ENCODE results near the gene DGCR2.

DNA sequence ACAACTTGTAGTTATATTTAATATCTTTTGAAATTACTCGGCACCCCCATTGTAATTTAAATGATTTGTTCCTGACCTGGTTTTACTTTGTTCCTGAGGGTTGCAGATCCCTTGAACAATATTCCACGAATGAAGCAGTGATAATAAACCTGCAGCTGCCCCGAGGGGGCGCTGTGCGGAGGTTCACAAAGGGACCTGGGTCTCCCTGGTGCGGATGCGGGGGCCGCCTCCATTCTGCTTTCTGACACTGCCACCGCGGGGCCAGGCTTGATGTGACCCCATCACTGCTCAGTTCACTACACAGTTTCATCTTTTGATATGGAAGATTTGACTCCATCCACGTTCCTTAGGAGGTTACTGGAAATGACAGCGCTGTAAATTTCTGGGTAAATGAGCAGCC is 123.2 kb downstream of the DGCR2 start:
- TF ChIP-seq, protein P1, sequence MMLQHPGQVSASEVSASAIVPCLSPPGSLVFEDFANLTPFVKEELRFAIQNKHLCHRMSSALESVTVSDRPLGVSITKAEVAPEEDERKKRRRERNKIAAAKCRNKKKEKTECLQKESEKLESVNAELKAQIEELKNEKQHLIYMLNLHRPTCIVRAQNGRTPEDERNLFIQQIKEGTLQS (IDR thresholded peaks at IDR 0.05; ENCODE audit: borderline replicate concordance, extremely low read depth, low read depth, low read length): no peak
- TF ChIP-seq TAF1 (IDR thresholded peaks at IDR 0.05; ENCODE audit: borderline replicate concordance, low read depth, low read length): no peak
- no peak for TF ChIP-seq GABPA (IDR thresholded peaks at IDR 0.05; ENCODE audit: low read depth)
- no peak for TF ChIP-seq POLR2AphosphoS5 (IDR thresholded peaks at IDR 0.05; ENCODE audit: low read length)
- no peak for TF ChIP-seq PML (IDR thresholded peaks at IDR 0.05; ENCODE audit: low read length)
